Measurements from ENCODE around the gene INAFM1.
"Not testable (repeated sequence)": the region's sequence is repeated elsewhere in the genome, so short reads cannot be mapped to it uniquely, and the experiment has no call there.

INAFM1 gene

DNA sequence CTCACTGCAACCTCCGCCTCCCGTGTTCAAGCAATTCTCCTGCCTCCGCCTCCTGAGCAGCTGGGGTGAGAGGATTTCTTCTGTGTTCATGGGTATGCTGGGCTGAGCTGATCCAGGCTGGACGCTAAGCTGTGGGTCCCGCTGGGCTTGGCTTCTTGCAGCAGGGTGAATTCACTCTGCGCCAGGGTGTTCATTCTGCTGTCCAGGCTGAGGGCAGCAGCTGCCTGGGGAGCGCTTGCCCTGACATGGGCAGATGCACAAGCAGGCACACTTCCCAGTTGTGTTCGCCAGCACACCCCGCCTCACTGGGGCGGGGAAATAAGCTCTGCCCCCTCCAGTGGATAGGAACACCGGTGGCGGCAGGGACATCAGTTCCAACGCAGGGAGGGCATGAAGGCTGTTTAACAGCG is 7.3 kb upstream of the INAFM1 start:
- in situ Hi-C loops (cut with HindIII; ENCODE audit: low sequenced_read_pairs), result no loop called here

DNA sequence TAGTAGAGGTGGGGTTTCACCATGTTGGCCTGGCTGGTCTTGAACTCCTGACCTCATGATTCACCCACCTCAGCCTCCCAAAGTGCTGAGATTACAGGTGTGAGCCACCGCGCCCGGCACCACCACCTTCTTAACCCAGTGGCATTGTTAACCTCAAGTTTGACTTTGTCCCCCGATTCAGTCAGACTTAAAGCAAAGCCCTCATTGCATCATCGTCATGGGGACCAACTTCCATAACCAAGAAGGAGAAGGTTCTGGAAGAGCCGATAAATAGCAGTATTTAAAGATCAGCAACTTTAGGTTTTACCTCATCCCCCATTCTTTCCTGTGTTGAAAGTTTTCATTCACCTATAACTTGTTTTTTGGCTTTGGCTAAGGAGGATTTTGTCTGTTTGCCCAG is 6.7 kb upstream of the INAFM1 start:
- in situ Hi-C loops (cut with HindIII; ENCODE audit: low sequenced_read_pairs), result no loop called here

DNA sequence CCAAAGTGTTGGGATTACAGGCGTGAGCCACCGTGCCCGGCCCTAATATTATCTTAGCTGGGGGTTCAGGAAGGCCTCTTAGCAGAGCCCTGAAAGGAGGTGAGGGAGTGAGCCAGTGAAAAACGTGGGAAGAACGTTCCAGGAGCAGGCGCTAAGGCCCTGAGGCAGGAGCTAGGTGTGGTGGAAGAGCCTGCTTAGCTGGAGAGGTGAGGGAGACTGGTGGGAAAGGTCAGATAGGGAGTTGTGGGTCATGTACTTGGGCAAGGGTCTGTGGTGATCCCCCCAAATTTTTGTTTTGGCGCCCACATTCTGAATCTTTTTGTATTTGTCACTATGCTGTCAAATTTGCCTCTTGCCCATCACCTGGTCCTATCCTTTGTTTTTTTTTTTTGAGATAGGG is 5.1 kb upstream of the INAFM1 start:
- in situ Hi-C loops (cut with HindIII; ENCODE audit: low sequenced_read_pairs), result no loop called here

DNA sequence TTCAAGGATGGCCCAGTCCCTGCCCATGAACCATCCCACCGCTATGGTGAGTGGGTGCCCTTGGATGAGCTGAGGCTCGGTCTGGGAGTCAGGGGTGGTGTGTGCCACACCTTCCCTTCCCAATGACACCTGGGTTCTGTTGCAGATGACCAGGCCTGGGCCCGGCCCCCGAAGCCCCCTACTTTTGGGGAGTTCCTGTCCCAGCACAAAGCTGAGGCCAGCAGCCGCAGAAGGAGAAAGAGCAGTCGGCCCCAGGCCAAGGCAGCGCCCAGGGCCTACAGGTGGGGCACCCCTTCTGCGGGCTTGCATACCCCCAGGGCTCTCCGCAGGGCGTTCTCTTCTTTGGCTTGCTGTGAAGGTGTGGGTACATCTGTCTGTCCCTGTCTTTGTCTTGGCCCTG is 4.3 kb upstream of the INAFM1 start:
- in situ Hi-C loops (cut with HindIII; ENCODE audit: low sequenced_read_pairs), result no loop called here

DNA sequence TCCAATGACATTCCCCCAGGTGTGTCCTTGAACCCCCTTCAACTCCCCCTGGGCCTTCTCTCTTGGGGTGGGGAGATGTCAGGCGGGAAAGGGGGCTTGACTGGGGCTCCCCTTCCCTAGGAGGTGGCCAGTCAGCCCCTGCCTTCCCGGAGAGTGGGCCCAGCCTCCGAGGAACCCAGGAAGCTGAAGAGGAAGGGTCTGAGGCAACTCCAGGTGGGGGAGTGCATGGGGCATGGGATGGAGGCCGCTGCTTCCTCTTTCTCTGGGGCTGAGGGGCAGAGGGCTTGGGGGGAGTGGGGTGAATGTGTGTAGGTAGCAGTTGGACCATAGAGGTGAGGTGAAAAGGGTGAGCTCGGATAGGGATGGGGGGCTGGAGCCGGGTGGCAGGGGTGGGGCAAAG is 2.7 kb upstream of the INAFM1 start:
- in situ Hi-C loops (cut with HindIII; ENCODE audit: low sequenced_read_pairs), result no loop called here

DNA sequence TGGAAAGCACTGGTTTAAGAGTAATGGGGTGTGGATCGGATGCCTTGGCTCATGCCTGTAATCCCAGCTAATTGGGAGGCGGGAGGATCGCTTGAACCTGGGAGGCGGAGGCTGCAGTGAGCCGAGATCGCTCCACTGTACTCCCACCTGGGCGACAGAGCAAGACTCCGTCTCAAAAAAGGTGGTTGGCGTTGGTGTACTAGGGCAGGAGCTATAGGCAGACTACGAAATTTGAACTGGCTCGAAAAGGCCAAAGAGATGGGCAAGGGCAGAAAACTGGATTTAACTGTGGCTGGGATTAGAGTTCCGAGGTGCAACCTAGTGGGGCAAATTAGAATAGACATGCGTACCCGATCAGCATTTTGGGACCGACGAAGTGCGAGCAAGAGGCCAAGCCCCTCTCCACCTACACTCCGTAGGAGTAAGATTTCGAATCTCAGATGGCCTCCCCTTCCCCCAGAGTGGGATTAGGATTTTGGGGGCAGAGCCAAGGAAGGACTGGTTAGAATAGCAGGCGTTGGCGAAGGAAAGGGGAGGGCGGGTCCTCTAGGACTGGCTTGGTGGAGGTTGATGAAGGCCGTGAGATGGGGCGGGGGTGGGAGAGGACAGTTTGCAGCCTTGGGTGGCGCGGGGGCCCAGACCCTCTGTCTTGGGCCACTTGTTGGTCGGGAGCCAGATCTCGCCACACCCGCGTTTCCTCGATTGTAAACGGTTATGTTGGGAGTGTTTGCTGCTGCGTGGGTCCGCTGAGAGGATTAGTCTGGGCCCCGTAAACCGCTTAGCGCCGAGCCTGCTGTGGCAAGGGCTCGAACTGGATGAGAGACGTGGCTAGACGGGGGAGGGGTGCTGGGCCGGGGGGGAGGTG is 2.0 kb upstream of the INAFM1 start:
- in situ Hi-C loops (cut with HindIII; ENCODE audit: low sequenced_read_pairs), result no loop called here

DNA sequence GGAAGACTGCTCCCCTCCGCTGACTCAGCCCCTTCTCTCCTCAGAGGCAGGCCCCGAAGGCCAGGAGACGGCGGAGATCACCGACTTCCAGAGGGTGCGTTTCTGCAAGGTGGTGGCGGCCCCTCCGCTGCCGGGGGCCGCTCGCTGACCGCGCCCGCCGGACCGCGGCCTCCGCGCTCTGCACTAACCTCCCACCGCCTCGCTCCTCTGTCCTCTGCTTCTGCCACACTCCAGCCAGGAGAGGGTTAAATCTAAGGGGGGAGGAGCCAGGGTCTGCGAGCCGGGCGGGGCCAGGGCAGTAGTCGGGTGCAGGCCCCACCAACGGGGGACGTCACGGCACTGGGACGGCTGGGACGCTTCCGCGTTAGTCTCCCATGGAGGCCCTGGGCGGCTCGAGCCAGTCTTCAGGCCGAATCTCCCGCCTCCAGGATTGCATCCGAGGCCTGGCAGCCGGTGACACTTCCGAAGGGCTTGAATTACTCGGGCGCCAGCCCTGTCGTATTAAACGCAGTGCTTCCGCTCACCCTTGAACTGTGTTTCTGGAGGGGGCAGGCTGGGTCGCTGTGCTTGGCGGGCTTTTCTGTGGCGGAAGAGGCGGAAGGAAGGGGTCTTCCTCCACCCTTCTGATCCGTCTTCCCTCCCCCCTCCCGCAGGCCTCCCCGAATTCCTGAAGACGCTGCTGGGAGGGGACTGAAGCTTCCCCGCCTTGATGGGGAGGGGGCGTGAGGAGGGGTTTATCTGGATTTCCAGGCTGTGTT is 1.2 kb upstream of the INAFM1 start:
- in situ Hi-C loops (cut with HindIII; ENCODE audit: low sequenced_read_pairs), result no loop called here

DNA sequence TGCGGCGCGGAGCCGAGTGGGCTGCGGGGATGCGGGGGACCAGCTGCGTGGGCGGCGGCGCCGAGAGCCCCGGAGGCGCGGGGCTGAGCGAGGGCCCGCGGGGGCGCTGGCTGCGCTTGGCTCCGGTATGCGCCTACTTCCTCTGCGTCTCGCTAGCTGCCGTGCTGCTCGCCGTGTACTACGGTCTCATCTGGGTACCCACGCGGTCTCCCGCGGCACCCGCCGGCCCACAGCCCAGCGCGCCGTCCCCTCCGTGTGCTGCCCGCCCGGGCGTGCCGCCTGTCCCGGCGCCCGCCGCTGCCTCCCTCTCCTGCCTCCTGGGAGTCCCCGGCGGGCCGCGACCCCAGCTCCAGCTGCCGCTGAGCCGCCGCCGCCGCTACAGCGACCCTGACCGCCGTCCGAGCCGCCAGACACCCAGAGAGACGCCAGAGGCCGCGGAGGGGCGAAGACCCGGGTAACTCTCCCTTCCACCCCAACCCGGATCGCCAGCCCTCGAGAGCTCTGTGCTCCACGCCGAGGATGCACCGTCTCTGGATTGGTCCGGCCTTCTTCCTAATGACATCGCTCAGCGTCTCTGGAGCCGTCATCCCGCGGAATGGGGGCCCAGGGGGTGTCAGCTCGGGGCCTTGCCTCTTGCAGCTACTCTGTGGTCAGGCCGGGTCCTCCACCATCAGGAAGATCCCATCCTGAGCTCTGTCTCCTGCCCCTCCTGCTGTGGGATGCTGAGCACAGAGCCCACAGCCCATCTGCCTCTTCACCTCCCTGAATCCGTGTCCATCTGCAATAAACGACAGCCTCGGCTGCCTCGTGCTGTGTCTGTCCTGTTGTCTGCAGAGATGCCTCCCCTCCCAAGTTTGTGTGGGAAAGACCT is 441 bp downstream of the INAFM1 start:
- in situ Hi-C loops (cut with HindIII; ENCODE audit: low sequenced_read_pairs), result no loop called here

DNA sequence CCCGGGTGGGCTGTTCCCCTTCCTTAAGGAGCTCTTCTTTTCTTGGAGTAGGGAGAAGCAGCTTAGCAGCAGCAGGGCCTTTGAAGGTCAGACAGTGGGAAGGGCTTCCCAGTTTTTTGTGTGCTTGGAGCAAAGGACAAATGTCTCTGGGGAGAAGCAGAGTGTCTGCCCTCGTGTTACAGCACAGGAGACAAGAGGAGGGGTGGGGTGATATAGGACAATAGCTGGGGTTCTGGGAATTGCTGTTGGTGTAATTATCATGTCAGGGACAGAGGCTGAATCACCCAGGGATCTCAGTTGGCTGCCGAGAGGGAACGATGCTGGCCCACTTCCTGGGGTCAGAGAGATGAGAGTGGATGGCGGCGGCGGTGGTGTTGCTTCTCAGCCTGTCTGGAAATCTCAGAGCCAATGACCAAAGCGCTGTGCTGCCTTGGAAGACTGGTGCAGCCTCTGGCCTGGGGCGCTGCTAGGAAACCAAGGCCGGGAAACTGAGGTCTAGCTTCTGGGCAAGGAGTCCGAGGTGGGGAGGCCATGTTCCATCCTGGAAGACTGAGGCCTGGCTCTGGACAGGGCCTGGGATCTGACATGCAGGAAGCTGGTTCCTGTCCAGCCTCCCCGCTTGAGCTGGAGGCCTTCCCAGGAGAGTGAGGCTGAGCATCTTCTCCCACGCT is 1.2 kb downstream of the INAFM1 start:
- in situ Hi-C loops (cut with HindIII; ENCODE audit: low sequenced_read_pairs), result no loop called here

DNA sequence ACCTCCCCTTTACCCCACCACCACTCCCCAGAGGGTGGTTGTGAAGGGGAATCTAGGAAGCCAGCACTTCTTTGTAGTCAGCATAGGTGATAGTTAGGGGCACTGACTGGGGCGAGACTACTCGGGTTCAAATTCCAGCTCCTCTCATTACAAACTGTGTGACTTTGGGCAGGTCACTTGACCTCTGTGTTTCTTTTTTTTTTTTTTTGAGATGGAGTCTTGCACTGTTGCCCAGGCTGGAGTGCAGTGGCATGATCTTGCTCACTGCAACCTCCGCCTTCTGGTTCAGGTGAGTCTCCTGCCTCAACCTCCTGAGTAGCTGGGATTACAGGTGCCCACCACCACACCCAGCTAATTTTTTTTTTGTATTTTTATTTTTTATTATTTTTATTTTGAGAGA is 1.8 kb downstream of the INAFM1 start:
- in situ Hi-C loops (cut with HindIII; ENCODE audit: low sequenced_read_pairs), result not testable (repeated sequence)

DNA sequence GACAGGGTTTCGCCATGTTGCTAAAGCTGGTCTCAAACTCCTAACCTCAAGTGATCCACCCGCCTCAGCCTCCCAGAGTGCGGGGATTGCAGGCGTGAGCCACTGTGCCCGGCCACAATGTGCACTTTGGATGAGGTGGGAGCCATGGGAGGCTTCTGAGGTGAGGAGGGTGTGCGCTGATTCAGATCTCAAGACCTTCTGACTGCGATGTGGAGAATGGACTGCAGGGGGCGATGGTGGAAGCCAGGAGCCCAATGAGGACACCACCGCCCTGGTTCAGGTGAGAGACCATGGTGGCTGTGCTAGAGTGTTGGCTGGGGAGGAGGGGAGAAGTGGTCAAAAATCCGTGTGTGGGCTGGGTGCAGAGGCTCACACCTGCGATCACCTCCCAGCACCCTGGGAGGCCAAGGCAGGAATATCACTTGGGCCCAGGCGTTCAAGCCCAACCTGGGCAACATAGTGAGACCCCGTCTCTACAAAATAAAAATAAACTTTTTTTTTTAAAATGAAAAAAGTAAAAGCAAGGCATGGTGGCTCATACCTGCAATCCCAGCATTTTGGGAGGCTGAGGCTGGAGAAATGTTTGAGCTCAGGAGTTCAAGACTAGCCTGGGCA is 5.6 kb downstream of the INAFM1 start:
- in situ Hi-C loops (cut with HindIII; ENCODE audit: low sequenced_read_pairs), result no loop called here

DNA sequence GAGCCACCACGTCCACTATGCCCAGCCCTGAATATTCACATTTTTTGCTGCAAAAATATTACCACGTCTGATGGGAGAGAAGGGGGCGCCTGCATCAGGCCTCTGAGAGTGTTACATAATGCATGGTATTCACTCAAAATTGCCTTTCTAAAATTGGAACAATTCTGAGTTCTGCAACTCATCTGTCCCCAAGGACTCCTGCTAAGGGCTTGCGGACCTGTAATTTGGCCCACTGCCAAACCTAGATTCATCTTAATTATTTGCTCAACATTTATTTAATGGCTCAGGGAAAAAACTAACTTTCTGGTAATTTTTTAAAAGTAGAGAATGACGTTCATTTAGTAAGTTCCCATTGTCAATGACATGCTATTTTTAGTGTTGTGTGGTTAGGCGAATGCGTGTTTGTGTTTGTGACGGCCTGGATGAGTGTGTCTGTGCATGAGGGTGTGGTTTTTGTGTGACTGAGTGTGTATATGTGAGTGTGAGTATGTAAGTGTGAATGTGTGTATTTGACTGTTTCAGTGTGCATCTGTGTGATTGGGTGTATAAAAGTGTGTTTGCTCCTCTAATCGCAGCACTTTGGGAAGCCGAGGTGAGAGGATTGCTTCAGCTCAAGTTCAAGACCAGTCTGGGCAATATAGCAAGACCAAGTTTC is 8.8 kb downstream of the INAFM1 start:
- in situ Hi-C loops (cut with HindIII; ENCODE audit: low sequenced_read_pairs), result no loop called here

DNA sequence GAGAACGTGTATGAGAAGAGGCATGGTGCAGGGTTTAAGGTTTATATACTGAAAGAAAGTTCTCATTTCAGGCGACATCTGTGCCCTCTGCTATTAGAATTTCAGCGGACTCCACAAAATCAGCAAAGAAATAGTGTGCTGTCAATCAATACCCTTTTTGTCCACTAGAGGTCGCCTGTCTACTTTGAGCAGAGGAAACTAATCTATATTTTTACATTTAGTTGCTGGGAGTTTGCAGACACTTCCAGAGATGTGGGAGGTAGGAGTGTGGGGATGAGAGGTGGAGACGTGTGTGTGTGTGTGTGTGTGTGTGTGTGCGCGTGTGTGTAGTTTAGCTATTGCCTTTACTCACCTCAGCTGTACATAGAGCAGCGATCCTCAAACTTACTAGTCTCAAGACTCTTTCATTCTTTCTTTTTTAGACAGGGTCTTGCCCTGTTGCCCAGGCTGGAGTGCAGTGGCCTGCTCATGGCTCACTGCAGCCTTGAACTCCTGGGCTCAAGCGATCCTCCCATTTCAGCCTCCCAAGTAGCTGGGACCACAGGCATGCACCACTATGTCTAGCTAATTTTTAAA is 9.7 kb downstream of the INAFM1 start:
- in situ Hi-C loops (cut with HindIII; ENCODE audit: low sequenced_read_pairs), result no loop called here

DNA sequence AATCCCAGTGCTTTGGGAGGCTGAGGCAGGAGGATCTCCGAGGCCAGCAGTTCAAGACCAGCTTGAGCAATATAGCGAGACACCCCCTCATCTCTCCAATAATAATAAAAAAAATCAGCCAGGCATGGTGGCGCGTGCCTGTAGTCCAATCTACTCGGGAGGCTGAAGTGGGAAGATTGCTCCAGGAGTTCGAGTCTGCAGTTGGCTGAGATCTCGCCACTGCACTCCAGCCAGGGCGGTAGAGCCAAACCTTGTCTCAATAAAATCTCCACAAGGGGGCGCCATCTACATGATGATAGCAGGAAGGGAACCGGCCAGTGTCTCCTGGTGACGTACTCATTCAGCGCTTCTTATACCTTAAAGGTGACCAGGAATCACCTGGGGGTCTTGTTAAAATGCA is 21.4 kb downstream of the INAFM1 start:
- in situ Hi-C loops (cut with HindIII; ENCODE audit: low sequenced_read_pairs), result no loop called here

DNA sequence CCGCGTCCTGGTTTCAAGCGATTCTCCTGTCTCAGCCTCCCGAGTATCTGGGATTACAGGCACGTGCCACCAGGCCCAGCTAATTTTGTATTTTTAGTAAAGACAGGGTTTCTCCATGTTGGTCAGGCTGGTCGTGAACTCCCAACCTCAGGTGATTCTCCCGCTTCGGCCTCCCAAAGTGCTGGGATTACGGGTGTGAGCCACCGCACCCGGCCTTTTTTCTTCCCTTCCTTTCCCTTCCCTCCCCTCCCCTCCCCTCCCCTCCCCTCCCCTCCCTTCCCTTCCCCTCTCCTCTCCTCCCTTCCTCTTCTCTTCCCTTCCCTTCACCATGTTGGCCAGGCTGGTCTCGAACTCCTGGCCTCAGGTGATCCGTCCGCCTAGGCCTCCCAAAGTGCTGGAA is 26.2 kb downstream of the INAFM1 start:
- in situ Hi-C loops (cut with HindIII; ENCODE audit: low sequenced_read_pairs), result not testable (repeated sequence)

DNA sequence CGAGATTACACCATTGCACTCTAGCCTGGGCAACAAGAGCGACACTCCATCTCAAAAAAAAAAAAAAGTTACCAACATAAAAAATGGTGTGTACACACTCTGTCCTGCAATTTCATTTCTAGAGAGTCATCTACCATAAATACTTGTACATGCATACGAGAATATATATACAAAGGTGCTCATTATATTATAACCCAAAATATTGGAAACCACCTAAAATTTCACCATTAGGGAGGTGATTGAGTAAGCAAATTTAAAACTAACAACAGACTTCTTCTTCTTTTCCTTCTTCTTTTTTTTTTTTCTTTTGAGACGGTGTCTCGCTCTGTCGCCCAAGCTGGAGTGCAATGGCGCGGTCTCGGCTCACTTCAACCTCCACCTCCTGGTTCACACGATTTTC is 27.6 kb downstream of the INAFM1 start:
- in situ Hi-C loops (cut with HindIII; ENCODE audit: low sequenced_read_pairs), result no loop called here

DNA sequence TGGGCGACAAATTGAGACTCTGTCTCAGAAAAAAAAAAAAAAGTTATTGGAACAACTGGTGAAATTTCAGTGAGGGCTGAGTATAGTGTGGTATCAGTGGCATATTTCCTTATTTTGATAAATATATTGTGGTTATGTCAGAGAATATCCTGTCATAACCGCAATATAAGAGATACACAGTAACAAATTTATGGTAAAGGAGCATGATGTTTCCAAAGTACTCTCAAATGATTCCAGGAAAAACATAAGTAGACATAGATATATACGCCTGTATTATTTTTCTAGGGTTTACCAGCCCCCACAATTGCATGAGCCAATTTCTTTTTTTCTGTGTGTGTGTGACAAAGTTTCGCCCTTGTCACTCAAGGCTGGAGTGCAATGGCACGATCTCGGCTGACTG is 29.3 kb downstream of the INAFM1 start:
- in situ Hi-C loops (cut with HindIII; ENCODE audit: low sequenced_read_pairs), result no loop called here

DNA sequence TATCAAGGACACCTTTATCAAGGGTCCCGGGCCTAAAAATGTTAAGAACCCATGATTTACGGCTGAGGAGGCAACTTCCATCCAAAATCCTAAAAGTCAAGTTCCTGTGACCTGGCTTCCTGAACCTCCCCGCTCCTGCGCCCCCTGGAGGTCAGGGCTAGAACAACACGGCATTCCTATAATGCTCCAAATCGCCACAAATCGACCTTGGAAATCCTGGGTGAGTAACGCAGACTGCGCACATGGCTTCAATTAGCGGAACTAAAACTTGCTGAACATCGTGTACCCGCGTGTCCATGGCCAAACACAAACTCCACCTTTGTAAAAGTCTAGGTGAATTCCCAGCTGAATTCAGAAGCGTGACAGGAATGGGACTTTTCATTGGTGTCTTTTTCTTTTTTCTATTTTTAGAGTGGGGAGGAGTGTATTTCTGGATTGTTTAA is 30.6 kb downstream of the INAFM1 start:
- in situ Hi-C loops (cut with HindIII; ENCODE audit: low sequenced_read_pairs), result no loop called here

DNA sequence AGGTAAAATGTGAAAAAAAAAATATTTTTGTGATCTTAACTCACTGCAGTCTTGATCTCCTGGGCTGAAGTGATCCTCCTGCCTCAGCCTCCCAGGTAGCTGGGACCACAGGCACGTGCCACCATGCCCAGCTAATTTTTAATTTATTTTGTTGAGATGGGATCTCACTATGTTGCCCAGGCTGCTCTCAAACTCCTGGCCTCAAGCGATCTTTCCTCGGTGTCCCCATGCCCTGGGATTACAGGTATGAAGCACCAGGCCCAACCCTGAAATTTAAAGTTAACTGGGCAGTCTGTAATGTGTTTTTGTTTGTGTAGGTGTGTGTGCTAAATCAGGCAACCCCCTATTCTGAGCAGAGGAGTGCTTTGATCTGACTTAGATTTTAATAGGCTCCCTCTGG is 31.6 kb downstream of the INAFM1 start:
- in situ Hi-C loops (cut with HindIII; ENCODE audit: low sequenced_read_pairs), result no loop called here

Measured in DLD1 (cell line).